ENCODE results near the gene COX7A2. TPM values are rescaled to one million over a fixed set of nuclear protein-coding genes. Genes with fewer than 3 reads are reported as not detected.

Gene COX7A2
- total and polyA plus RNA-seq, 10 of the 15 experiments (the other 5 are each of a cell fraction or from before 2014, with no cell fraction given): 199 to 1,834 (median 576) TPM

DNA sequence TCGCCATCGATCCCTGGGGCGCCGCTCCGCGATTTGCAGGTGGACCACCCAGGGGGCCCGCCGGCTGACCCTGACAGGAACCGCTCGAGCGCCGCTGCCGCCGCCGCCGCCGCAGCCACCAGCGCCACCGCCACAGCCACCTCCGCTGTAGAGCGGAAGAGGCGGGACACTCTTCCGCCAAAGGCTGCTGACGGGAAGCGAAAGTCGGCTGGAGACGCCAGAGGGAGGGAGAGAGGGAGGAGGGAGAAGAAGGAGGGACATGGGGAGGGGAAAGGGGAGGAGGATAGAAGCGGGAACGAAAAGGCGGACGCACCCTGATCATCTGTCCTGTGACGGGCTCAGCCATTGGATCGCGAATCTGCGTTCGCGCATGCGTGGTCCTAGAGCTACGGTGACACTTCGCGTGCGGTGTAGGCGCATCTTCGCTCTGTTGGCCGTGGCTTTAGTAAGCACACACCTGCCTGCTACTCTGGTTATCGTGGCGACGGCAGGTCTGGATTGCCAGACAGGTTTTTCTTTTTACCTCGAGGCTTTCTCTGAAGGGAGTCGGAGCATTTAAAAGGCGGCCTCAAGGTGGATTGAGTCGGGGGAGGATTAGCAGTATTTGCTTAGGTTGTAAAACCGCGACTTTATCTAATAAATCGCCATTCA is 41.2 kb upstream of the COX7A2 start, which contains the start of gene TMEM30A (continued):
- TF ChIP-seq ASH2L (IDR thresholded peaks at IDR 0.05; ENCODE audit: borderline replicate concordance, low read depth) (peak; percentile 12; the same call in 1 of the 2 replicates), YY1 (IDR thresholded peaks at IDR 0.05; ENCODE audit: low read depth, low read length) (0 out of 2 replicates have a peak, but pooled peaks have one; percentile 58), STAT3 (IDR thresholded peaks at IDR 0.05; ENCODE audit: low read depth, low read length) (no peak), RCOR1 (conservative IDR thresholded peaks at IDR 0.05; ENCODE audit: low read depth, low read length) (peak; percentile 60; the same call in 1 of the 2 replicates), ZNF207 (IDR thresholded peaks at IDR 0.05; ENCODE audit: borderline replicate concordance) (peak; percentile 66), IRF4 (IDR thresholded peaks at IDR 0.05; ENCODE audit: low read depth, low read length) (peak; percentile 83), KLF5 (IDR thresholded peaks at IDR 0.05; ENCODE audit: partially characterized antibody) (peak; percentile 50), BMI1 (IDR thresholded peaks at IDR 0.05; ENCODE audit: borderline replicate concordance) (no peak), NR2F1 (conservative IDR thresholded peaks at IDR 0.05) (0 out of 2 replicates have a peak, but pooled peaks have one; percentile 52), ATF3 (IDR thresholded peaks at IDR 0.05; ENCODE audit: borderline replicate concordance, extremely low read depth, low read depth, low read length) (no peak), CBFB (IDR thresholded peaks at IDR 0.05; ENCODE audit: low read depth) (peak; percentile 78), NRF1 (conservative IDR thresholded peaks at IDR 0.05; ENCODE audit: low read depth, low read length) (0 out of 2 replicates have a peak, but pooled peaks have one; percentile 27), FOS (IDR thresholded peaks at IDR 0.05; ENCODE audit: borderline replicate concordance, extremely low read depth, insufficient read length) (no peak), GABPA (IDR thresholded peaks at IDR 0.05; ENCODE audit: low read depth) (peak; percentile 91), CHD1 (IDR thresholded peaks at IDR 0.05; ENCODE audit: low read depth, low read length) (no peak), KAT2A (conservative IDR thresholded peaks at IDR 0.05; ENCODE audit: control insufficient read depth, low read depth, low read length) (no peak), SPI1 (IDR thresholded peaks at IDR 0.05; ENCODE audit: borderline replicate concordance, insufficient read depth, low read depth, low read length) (peak; percentile 77; the same call in 1 of the 2 replicates), TBL1XR1 (IDR thresholded peaks at IDR 0.05; ENCODE audit: low read depth, low read length) (peak; percentile 53; the same call in 1 of the 2 replicates), SIX5 (IDR thresholded peaks at IDR 0.05; ENCODE audit: low read depth, low read length, severe bottlenecking) (no peak), TCF12 (IDR thresholded peaks at IDR 0.05; ENCODE audit: low read depth, low read length) (peak; percentile 75), JUNB (IDR thresholded peaks at IDR 0.05) (peak; percentile 46), SMC3 (IDR thresholded peaks at IDR 0.05; ENCODE audit: borderline replicate concordance, low read length) (no peak)
- TF ChIP-seq, protein P1, sequence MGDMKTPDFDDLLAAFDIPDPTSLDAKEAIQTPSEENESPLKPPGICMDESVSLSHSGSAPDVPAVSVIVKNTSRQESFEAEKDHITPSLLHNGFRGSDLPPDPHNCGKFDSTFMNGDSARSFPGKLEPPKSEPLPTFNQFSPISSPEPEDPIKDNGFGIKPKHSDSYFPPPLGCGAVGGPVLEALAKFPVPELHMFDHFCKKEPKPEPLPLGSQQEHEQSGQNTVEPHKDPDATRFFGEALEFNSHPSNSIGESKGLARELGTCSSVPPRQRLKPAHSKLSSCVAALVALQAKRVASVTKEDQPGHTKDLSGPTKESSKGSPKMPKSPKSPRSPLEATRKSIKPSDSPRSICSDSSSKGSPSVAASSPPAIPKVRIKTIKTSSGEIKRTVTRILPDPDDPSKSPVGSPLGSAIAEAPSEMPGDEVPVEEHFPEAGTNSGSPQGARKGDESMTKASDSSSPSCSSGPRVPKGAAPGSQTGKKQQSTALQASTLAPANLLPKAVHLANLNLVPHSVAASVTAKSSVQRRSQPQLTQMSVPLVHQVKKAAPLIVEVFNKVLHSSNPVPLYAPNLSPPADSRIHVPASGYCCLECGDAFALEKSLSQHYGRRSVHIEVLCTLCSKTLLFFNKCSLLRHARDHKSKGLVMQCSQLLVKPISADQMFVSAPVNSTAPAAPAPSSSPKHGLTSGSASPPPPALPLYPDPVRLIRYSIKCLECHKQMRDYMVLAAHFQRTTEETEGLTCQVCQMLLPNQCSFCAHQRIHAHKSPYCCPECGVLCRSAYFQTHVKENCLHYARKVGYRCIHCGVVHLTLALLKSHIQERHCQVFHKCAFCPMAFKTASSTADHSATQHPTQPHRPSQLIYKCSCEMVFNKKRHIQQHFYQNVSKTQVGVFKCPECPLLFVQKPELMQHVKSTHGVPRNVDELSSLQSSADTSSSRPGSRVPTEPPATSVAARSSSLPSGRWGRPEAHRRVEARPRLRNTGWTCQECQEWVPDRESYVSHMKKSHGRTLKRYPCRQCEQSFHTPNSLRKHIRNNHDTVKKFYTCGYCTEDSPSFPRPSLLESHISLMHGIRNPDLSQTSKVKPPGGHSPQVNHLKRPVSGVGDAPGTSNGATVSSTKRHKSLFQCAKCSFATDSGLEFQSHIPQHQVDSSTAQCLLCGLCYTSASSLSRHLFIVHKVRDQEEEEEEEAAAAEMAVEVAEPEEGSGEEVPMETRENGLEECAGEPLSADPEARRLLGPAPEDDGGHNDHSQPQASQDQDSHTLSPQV (IDR thresholded peaks at IDR 0.05): no peak
- TF ChIP-seq, protein P2, sequence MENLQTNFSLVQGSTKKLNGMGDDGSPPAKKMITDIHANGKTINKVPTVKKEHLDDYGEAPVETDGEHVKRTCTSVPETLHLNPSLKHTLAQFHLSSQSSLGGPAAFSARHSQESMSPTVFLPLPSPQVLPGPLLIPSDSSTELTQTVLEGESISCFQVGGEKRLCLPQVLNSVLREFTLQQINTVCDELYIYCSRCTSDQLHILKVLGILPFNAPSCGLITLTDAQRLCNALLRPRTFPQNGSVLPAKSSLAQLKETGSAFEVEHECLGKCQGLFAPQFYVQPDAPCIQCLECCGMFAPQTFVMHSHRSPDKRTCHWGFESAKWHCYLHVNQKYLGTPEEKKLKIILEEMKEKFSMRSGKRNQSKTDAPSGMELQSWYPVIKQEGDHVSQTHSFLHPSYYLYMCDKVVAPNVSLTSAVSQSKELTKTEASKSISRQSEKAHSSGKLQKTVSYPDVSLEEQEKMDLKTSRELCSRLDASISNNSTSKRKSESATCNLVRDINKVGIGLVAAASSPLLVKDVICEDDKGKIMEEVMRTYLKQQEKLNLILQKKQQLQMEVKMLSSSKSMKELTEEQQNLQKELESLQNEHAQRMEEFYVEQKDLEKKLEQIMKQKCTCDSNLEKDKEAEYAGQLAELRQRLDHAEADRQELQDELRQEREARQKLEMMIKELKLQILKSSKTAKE (IDR thresholded peaks at IDR 0.05; ENCODE audit: low read depth, poor library complexity, severe bottlenecking): no peak

Data from GM12878 (cell line).